HepG2 (cell line): ENCODE data around the gene TBX21. TPM values are rescaled to one million over a fixed set of nuclear protein-coding genes. Genes with fewer than 3 reads are reported as not detected.

Experiments used
- DDIT3 ChIP-seq: sonication (generic); formaldehyde crosslinking; IDR thresholded peaks from 2 replicates; pipeline ENCODE4 v1.4.0; 2020; ENCODE audit warnings: mild to moderate bottlenecking, missing genetic modification reagents
- ERF ChIP-seq: IDR thresholded peaks from 2 replicates; pipeline ENCODE4 v1.6.1; 2018; ENCODE audit warnings: missing biosample characterization, missing genetic modification reagents
- HDAC1 ChIP-seq: sonication (generic); formaldehyde crosslinking; IDR thresholded peaks from 2 replicates; pipeline ENCODE4 v1.5.1; 2020; ENCODE audit warnings: mild to moderate bottlenecking, missing genetic modification reagents
- HMG20A ChIP-seq: IDR thresholded peaks from 2 replicates; pipeline ENCODE4 v1.6.1; 2016; ENCODE audit warnings: borderline replicate concordance
- NBN ChIP-seq: fragments of 450-650 bp; conservative IDR thresholded peaks from 2 replicates; pipeline ENCODE4 v1.6.1; 2017
- NCOA2 ChIP-seq: sonication (generic); formaldehyde crosslinking; IDR thresholded peaks from 2 replicates; pipeline ENCODE4 v1.8.0; 2022; ENCODE audit warnings: inconsistent platforms
- PCBP2 ChIP-seq: fragments of 200-400 bp; formaldehyde crosslinking; optimal IDR thresholded peaks from 2 replicates; pipeline ENCODE3; 2018; ENCODE audit warnings: low read length, low read depth; ENCODE audit not compliant: poor library complexity, severe bottlenecking
- PHF5A ChIP-seq: IDR thresholded peaks from one replicate; pipeline ENCODE4 v1.6.1; 2018; ENCODE audit warnings: low read depth, missing genetic modification reagents; ENCODE audit not compliant: unreplicated experiment
- POLR2G ChIP-seq: fragments of 200-400 bp; formaldehyde crosslinking; IDR thresholded peaks from 2 replicates; pipeline ENCODE4 v1.6.1; 2018; ENCODE audit warnings: mild to moderate bottlenecking, low read depth, low read length, moderate library complexity
- RBM39 ChIP-seq: fragments of 200-400 bp; formaldehyde crosslinking; IDR thresholded peaks from one replicate; pipeline ENCODE4 v1.6.1; 2018; ENCODE audit warnings: antibody characterized with exemption, mild to moderate bottlenecking, low read depth, low read length; ENCODE audit not compliant: poor library complexity, severe bottlenecking
- SNAI1 ChIP-seq: sonication (generic); formaldehyde crosslinking; IDR thresholded peaks from 2 replicates; pipeline ENCODE4 v1.5.0; 2020; ENCODE audit warnings: mild to moderate bottlenecking, missing genetic modification reagents, borderline replicate concordance
- TARDBP ChIP-seq: sonication (generic); formaldehyde crosslinking; IDR thresholded peaks from 2 replicates; pipeline ENCODE4 v1.8.0; 2022; ENCODE audit warnings: mild to moderate bottlenecking, missing genetic modification reagents
- TP53 ChIP-seq: sonication (generic); formaldehyde crosslinking; conservative IDR thresholded peaks from 2 replicates; pipeline ENCODE4 v1.4.0; 2020; ENCODE audit warnings: missing genetic modification reagents
- TRIM22 ChIP-seq: fragments of 450-650 bp; IDR thresholded peaks from 2 replicates; pipeline ENCODE4 v1.6.1; 2017
- U2AF1 ChIP-seq: fragments of 200-400 bp; formaldehyde crosslinking; optimal IDR thresholded peaks from 2 replicates; pipeline ENCODE3; 2017; ENCODE audit warnings: mild to moderate bottlenecking, low read depth, low read length
- U2AF2 ChIP-seq: fragments of 200-400 bp; formaldehyde crosslinking; IDR thresholded peaks from 2 replicates; pipeline ENCODE4 v1.6.1; 2017; ENCODE audit warnings: low read depth, mild to moderate bottlenecking, low read length
- ZBTB1 ChIP-seq: sonication (generic); formaldehyde crosslinking; IDR thresholded peaks from 2 replicates; pipeline ENCODE4 v1.4.0; 2020; ENCODE audit warnings: missing genetic modification reagents, borderline replicate concordance
- ZFP1 ChIP-seq: IDR thresholded peaks from 2 replicates; pipeline ENCODE4 v1.6.1; 2016
- ZFY ChIP-seq: sonication (generic); formaldehyde crosslinking; IDR thresholded peaks from 2 replicates; pipeline ENCODE4 v1.4.0; 2020; ENCODE audit warnings: missing genetic modification reagents
- ZNF12 ChIP-seq: sonication (generic); formaldehyde crosslinking; IDR thresholded peaks from 2 replicates; pipeline ENCODE4 v1.5.0; 2020; ENCODE audit warnings: missing genetic modification reagents
- ZNF207 ChIP-seq: fragments of 450-650 bp; IDR thresholded peaks from 2 replicates; pipeline ENCODE4 v1.6.1; 2016; ENCODE audit warnings: antibody characterized with exemption, borderline replicate concordance
- ZNF224 ChIP-seq: sonication (generic); formaldehyde crosslinking; IDR thresholded peaks from 2 replicates; pipeline ENCODE4 v1.5.0; 2020; ENCODE audit warnings: mild to moderate bottlenecking, missing genetic modification reagents
- ZNF326 ChIP-seq: sonication (generic); formaldehyde crosslinking; IDR thresholded peaks from 2 replicates; pipeline ENCODE4 v1.4.0; 2020; ENCODE audit warnings: missing genetic modification reagents, borderline replicate concordance
- ZNF543 ChIP-seq: sonication (generic); formaldehyde crosslinking; IDR thresholded peaks from 2 replicates; pipeline ENCODE4 v1.4.0; 2020; ENCODE audit warnings: mild to moderate bottlenecking, missing genetic modification reagents
- ZNF557 ChIP-seq: sonication (generic); formaldehyde crosslinking; IDR thresholded peaks from 2 replicates; pipeline ENCODE4 v1.4.0; 2020; ENCODE audit warnings: missing genetic modification reagents
- ZNF605 ChIP-seq: sonication (generic); formaldehyde crosslinking; IDR thresholded peaks from 2 replicates; pipeline ENCODE4 v1.8.0; 2022; ENCODE audit warnings: mild to moderate bottlenecking, missing genetic modification reagents
- ZNF790 ChIP-seq: sonication (generic); formaldehyde crosslinking; IDR thresholded peaks from 2 replicates; pipeline ENCODE4 v1.8.0; 2022; ENCODE audit warnings: missing genetic modification reagents, mild to moderate bottlenecking, borderline replicate concordance
- ZSCAN12 ChIP-seq: sonication (generic); formaldehyde crosslinking; IDR thresholded peaks from 2 replicates; pipeline ENCODE4 v1.9.0; 2021; ENCODE audit warnings: mild to moderate bottlenecking, missing genetic modification reagents
- polyA plus RNA-seq, 8 experiments: library from polyadenylated mRNA; depleted of rRNA in 3 of 8; stranded (reverse) in 7 of 8; unstranded in 1 of 8; fragments of >200 nt; fragmentation: Illumina TruSeq in 4 of 8; extraction: Trizol in 4 of 8; gene quantifications; 2 replicates each; pipeline versions ENCODE4 v1.2.1 to v1.2.3, GENCODE V29; 2011 to 2016; ENCODE audit warnings: low read depth in 4 of 8, missing spikeins in 1 of 8, mixed read lengths in 1 of 8; ENCODE audit not compliant: insufficient read depth in 1 of 8
- total RNA-seq, 5 experiments: library from RNA; depleted of rRNA; stranded (reverse); fragments of >200 nt; fragmentation: Illumina TruSeq; extraction: Trizol; gene quantifications; 2 replicates each; pipeline ENCODE4 v1.2.3, GENCODE V29; 2016; ENCODE audit warnings: low read depth in 1 of 5
- TF ChIP-seq, protein P1 (sequence below): sonication (generic); formaldehyde crosslinking; IDR thresholded peaks from 2 replicates; pipeline ENCODE4 v1.9.0; 2022; ENCODE audit warnings: low read depth, missing genetic modification reagents
- TF ChIP-seq, protein P2 (sequence below): sonication (generic); formaldehyde crosslinking; IDR thresholded peaks from 2 replicates; pipeline ENCODE4 v1.5.0; 2020; ENCODE audit warnings: missing genetic modification reagents, mild to moderate bottlenecking, borderline replicate concordance

The TBX21 gene
- total and polyA plus RNA-seq, 2 of the 13 experiments (the other 11 are each of a cell fraction or from before 2014, with no cell fraction given): not detected

DNA sequence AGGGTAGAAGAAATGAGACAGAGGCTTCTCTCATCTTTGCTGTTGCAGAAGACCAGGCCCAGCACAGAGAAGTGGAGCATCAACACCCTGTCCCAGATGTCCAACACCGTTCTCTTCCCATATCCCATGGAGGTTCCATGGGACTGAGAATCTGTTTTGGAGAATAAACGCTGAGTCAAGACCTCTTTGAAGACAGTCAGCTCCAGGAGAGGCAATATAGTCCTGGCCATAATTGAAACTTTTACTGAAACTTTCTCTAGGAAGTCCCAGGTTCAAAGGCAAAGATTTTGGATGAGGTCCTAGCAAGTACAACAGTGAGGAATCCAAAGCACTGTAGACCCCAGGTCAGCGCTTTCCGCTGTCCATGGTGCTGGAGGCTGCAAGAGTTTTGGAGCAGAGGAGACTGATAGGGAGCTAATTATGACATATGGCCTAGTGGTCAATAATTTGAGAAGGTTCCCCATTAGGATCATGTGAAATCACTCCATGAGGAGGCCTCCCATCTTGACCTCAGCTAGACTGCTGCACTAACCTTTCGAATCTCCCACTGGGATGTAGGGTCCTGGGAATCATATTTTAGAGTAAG lies 52.6 kb downstream of the TBX21 start (continued):
- TF ChIP-seq ZNF326: no peak
- no peak for TF ChIP-seq RBM39
- no peak for TF ChIP-seq ZNF224 (CRISPR knock-in tag)
- TF ChIP-seq ZNF12: peak; percentile 80
- TF ChIP-seq ZNF207: no peak
- no peak for TF ChIP-seq HMG20A (CRISPR knock-in tag)
- no peak for TF ChIP-seq TRIM22
- no peak for TF ChIP-seq U2AF2
- TF ChIP-seq ZNF543 (CRISPR knock-in tag): no peak
- no peak for TF ChIP-seq ZFY (CRISPR knock-in tag)
- TF ChIP-seq, protein P1, sequence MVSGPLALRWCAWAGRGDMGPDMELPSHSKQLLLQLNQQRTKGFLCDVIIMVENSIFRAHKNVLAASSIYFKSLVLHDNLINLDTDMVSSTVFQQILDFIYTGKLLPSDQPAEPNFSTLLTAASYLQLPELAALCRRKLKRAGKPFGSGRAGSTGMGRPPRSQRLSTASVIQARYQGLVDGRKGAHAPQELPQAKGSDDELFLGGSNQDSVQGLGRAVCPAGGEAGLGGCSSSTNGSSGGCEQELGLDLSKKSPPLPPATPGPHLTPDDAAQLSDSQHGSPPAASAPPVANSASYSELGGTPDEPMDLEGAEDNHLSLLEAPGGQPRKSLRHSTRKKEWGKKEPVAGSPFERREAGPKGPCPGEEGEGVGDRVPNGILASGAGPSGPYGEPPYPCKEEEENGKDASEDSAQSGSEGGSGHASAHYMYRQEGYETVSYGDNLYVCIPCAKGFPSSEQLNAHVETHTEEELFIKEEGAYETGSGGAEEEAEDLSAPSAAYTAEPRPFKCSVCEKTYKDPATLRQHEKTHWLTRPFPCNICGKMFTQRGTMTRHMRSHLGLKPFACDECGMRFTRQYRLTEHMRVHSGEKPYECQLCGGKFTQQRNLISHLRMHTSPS (CRISPR knock-in tag): no peak
- TF ChIP-seq, protein P2, sequence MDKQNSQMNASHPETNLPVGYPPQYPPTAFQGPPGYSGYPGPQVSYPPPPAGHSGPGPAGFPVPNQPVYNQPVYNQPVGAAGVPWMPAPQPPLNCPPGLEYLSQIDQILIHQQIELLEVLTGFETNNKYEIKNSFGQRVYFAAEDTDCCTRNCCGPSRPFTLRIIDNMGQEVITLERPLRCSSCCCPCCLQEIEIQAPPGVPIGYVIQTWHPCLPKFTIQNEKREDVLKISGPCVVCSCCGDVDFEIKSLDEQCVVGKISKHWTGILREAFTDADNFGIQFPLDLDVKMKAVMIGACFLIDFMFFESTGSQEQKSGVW: peak; percentile 81; the same call in 1 of the 2 replicates
- no peak for TF ChIP-seq ZNF790
- peak; percentile 42; the same call in 1 of the 2 replicates for TF ChIP-seq NCOA2 (CRISPR knock-in tag)
- no peak for TF ChIP-seq U2AF1
- 0 out of 2 replicates have a peak, but pooled peaks have one; percentile 36 for TF ChIP-seq SNAI1 (CRISPR knock-in tag)
- TF ChIP-seq ERF (CRISPR knock-in tag): peak; percentile 92
- TF ChIP-seq POLR2G: no peak
- TF ChIP-seq TARDBP: no peak
- TF ChIP-seq NBN: no peak
- no peak for TF ChIP-seq TP53
- 0 out of 2 replicates have a peak, but pooled peaks have one; percentile 87 for TF ChIP-seq ZNF557 (CRISPR knock-in tag)
- peak; percentile 67; the same call in 1 of the 2 replicates for TF ChIP-seq ZFP1 (CRISPR knock-in tag)
- TF ChIP-seq PCBP2: no peak
- no peak for TF ChIP-seq ZSCAN12 (CRISPR knock-in tag)
- no peak for TF ChIP-seq DDIT3 (CRISPR knock-in tag)
- peak; percentile 91 for TF ChIP-seq ZNF605 (CRISPR knock-in tag)
- peak; percentile 88; the same call in 1 of the 2 replicates for TF ChIP-seq ZBTB1 (CRISPR knock-in tag)
- TF ChIP-seq PHF5A (CRISPR knock-in tag): no peak
- no peak for TF ChIP-seq HDAC1 (CRISPR knock-in tag)
